Measurements from ENCODE around the gene DCAF17.
A peak's percentile ranks its signal among the peaks of the same experiment; 100 is the strongest.
"Not testable (repeated sequence)": the region's sequence is repeated elsewhere in the genome, so short reads cannot be mapped to it uniquely, and the experiment has no call there.

DCAF17 gene

DNA sequence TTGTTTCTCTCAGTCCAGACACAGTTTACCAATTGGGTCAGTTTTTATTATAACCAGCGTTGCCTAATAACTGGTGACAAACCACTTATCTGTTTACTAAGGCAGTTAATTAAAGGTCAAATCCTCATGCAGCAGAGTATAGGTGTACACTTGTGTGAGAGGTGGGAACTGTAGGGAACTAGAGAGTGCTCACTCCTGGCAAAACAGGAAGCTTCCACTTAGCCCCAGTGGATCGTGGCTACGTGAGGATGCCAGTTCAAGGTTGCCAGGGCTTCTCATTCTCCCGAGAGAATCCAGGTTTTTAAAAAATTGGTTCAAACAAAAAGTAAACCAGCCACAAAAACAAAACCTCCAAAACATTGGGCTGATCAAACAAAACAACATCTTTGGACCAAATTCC lies 96.4 kb downstream of the DCAF17 start:
- no peak overlapping the region for H3K4me3 ChIP-seq (ENCODE audit: low read depth, low read length)
- no peak for DNase-seq (ENCODE audit: low read depth)
- TF ChIP-seq, protein P1, sequence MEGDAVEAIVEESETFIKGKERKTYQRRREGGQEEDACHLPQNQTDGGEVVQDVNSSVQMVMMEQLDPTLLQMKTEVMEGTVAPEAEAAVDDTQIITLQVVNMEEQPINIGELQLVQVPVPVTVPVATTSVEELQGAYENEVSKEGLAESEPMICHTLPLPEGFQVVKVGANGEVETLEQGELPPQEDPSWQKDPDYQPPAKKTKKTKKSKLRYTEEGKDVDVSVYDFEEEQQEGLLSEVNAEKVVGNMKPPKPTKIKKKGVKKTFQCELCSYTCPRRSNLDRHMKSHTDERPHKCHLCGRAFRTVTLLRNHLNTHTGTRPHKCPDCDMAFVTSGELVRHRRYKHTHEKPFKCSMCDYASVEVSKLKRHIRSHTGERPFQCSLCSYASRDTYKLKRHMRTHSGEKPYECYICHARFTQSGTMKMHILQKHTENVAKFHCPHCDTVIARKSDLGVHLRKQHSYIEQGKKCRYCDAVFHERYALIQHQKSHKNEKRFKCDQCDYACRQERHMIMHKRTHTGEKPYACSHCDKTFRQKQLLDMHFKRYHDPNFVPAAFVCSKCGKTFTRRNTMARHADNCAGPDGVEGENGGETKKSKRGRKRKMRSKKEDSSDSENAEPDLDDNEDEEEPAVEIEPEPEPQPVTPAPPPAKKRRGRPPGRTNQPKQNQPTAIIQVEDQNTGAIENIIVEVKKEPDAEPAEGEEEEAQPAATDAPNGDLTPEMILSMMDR (IDR thresholded peaks at IDR 0.05; ENCODE audit: low read depth, low read length, missing control alignments) = no peak

DNA sequence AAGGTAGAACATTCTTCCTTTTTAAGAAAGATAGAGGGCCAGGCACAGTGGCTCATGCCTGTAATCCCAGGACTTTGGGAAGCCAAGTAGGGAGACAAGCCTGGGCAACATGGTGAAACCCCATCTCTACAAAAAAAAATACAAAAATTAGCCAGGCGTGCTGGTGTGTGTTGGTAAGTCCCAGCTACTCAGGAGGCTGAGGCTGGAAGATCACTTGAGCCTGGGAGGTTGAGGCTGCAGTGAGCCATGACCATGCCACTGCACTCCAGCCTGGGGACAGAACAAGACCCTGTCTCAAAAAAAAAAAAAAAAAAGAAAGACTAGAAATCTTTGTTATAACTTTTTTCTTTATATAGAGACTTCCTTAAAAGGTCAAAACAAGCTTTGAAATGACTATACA lies 96.8 kb downstream of the DCAF17 start:
- H3K4me3 ChIP-seq (ENCODE audit: low read depth, low read length); DNase-seq (ENCODE audit: low read depth): not testable (repeated sequence)

GRCh38 chr2:171531291-171531690 lies 97.3 kb downstream of the DCAF17 start:
- TF ChIP-seq, protein P1 (IDR thresholded peaks at IDR 0.05; ENCODE audit: low read depth, low read length, missing control alignments) = no peak
- H3K4me3 ChIP-seq (ENCODE audit: low read depth, low read length) = peak overlapping the region; percentile 26; the same call in 1 of the 2 replicates
- no peak for DNase-seq (ENCODE audit: low read depth)

- no peak for DNase-seq (ENCODE audit: low read depth)
- H3K4me3 ChIP-seq (ENCODE audit: low read depth, low read length) = no peak overlapping the region
These were observed 97.9 kb downstream of the DCAF17 start for GRCh38 chr2:171531836-171532450.

DNA sequence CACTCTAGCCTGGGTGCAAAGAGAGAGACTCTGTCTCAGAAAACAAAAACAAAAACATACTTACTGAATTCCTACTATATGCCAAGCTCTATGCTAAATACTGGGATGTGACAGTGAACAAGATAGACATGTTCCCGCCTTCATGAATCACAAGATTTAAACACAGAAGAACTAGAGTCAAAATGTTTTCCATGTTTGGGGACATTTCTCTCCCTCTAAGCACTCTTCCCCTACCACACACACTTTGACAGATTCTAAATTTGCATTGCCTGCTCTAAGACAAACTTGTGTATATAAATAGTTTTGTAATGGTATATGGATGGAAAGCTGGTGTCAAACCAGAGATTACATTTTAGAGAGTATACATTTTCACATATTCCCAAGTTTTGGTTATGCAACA lies 99.3 kb downstream of the DCAF17 start:
- no peak for DNase-seq (ENCODE audit: low read depth)
- no peak overlapping the region for H3K4me3 ChIP-seq (ENCODE audit: low read depth, low read length)
- TF ChIP-seq, protein P1 (IDR thresholded peaks at IDR 0.05; ENCODE audit: low read depth, low read length, missing control alignments) = no peak

More at GRCh38 chr2:171531836-171532450, 97.9 kb downstream of the DCAF17 start:
- TF ChIP-seq, protein P1 (IDR thresholded peaks at IDR 0.05; ENCODE audit: low read depth, low read length, missing control alignments) = no peak

Data from GM12864 (cell line).